Breast epithelium (tissue), 4 donors: ENCODE data around the gene FLT4. TPM values are rescaled to one million over a fixed set of nuclear protein-coding genes. Genes with fewer than 3 reads are reported as not detected.

ENCODE experiments used
- DNase-seq, 2 donors: peaks; one replicate each; pipeline ENCODE4 v3.0.0-alpha.2; 2019; ENCODE audit warnings: low spot score in 2 of 2
- H3K27ac ChIP-seq, 2 donors: fragments of 200-600 bp; sonication (generic) in 1 of 2; one replicate each; pipeline ENCODE4 v1.5.1; 2016 to 2019; ENCODE audit warnings: mild to moderate bottlenecking in 1 of 2
- H3K27me3 ChIP-seq, 2 donors: fragments of 200-600 bp; sonication (generic) in 1 of 2; one replicate each; pipeline versions ENCODE4 v1.5.1 to v1.6.0; 2017 to 2019; ENCODE audit warnings: control low read depth in 1 of 2, mild to moderate bottlenecking in 1 of 2
- H3K36me3 ChIP-seq: fragments of 200-600 bp; one replicate; pipeline ENCODE4 v1.5.1; 2019
- H3K4me1 ChIP-seq, 2 donors: fragments of 200-600 bp; sonication (generic); one replicate each; pipeline ENCODE4 v1.5.1; 2016 to 2019; ENCODE audit warnings: control low read depth in 1 of 2
- H3K4me3 ChIP-seq, 3 donors: fragments of 200-600 bp; sonication (generic); 1 replicate in 2 of 3; 2 replicates in 1 of 3; pipeline ENCODE4 v1.5.1; 2016 to 2019; ENCODE audit warnings: mild to moderate bottlenecking in 3 of 3, moderate library complexity in 2 of 3
- H3K9me3 ChIP-seq, 2 donors: fragments of 200-600 bp; sonication (generic) in 1 of 2; one replicate each; pipeline ENCODE4 v1.5.1; 2016 to 2019; ENCODE audit warnings: control low read depth in 1 of 2
- CTCF ChIP-seq, 3 donors: fragments of 450-650 bp; IDR thresholded peaks; one replicate each; pipeline ENCODE4 v1.5.1; 2016 to 2017; ENCODE audit warnings: antibody characterized with exemption in 3 of 3, mild to moderate bottlenecking in 3 of 3, moderate library complexity in 3 of 3
- POLR2A ChIP-seq: fragments of 450-650 bp; IDR thresholded peaks from one replicate; pipeline ENCODE4 v1.6.1; 2016; ENCODE audit warnings: antibody characterized with exemption, mild to moderate bottlenecking, moderate library complexity
- POLR2AphosphoS5 ChIP-seq, 3 donors: sonication (generic); formaldehyde crosslinking; IDR thresholded peaks; one replicate each; pipeline ENCODE4 v1.6.1; 2017; ENCODE audit warnings: antibody characterized with exemption in 3 of 3
- intact Hi-C: fragments of 100-400 bp; cut with DNase I; formaldehyde crosslinking; loops from one replicate; pipeline ENCODE4 v1.15.1; 2023; ENCODE audit warnings: low total_unique reads
- total RNA-seq, 3 donors: library from RNA; depleted of rRNA; stranded (reverse); fragments of >200 nt; gene quantifications; one replicate each; pipeline ENCODE4 v1.1.0, GENCODE V29; 2016

Gene FLT4
- total RNA-seq, 3 donors from 2014 or later: 4.3 to 35.7 (median 7.9) TPM

- H3K4me3 ChIP-seq: peak overlapping the region; percentile 17 to 59 (median 37)
Measured at GRCh38 chr5:180618487-180618828, 30.9 kb downstream of the FLT4 start.

DNA sequence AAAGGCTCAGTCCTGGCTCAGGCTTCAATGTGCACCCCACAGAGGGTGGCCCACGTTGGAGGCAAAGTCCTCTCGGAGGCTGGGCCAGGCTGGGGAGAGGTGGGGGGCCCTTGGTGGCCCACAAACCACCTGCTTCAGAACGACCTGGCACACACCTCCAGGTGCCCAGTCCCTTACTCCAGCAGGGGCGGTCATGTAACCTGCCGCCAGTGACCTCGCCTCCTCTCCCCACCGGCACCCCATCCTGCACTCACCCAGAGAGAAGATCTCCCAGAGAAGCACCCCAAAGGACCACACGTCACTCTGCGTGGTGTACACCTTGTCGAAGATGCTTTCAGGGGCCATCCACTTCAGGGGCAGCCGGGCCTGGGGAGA lies 35.6 kb downstream of the FLT4 start:
- TF ChIP-seq POLR2A: no peak
- no peak for TF ChIP-seq POLR2AphosphoS5 (IDR thresholded peaks at IDR 0.05)
- no peak for TF ChIP-seq CTCF (IDR thresholded peaks at IDR 0.05)
- H3K27ac ChIP-seq: no peak overlapping the region
- intact Hi-C loops: no loop called here
- no peaks in the 10 kb centered on the region for H3K4me1 ChIP-seq
- no peaks in the 10 kb centered on the region for H3K27me3 ChIP-seq
- no peak overlapping the region for H3K4me3 ChIP-seq
- no peaks in the 10 kb centered on the region for H3K9me3 ChIP-seq
- no peak for DNase-seq
- no peaks in the 10 kb centered on the region for H3K36me3 ChIP-seq

More at GRCh38 chr5:180618487-180618828, 30.9 kb downstream of the FLT4 start:
- intact Hi-C loops: no loop called here
- no peak for DNase-seq
- TF ChIP-seq POLR2AphosphoS5 (IDR thresholded peaks at IDR 0.05): no peak
- TF ChIP-seq CTCF (IDR thresholded peaks at IDR 0.05): no peak
- TF ChIP-seq POLR2A: no peak
- no peak overlapping the region for H3K27ac ChIP-seq
- peaks cover 0 to 14% of the 10 kb centered on the region in 2 donors for H3K27me3 ChIP-seq
- no peaks in the 10 kb centered on the region for H3K36me3 ChIP-seq
- no peaks in the 10 kb centered on the region for H3K9me3 ChIP-seq
- no peaks in the 10 kb centered on the region for H3K4me1 ChIP-seq

DNA sequence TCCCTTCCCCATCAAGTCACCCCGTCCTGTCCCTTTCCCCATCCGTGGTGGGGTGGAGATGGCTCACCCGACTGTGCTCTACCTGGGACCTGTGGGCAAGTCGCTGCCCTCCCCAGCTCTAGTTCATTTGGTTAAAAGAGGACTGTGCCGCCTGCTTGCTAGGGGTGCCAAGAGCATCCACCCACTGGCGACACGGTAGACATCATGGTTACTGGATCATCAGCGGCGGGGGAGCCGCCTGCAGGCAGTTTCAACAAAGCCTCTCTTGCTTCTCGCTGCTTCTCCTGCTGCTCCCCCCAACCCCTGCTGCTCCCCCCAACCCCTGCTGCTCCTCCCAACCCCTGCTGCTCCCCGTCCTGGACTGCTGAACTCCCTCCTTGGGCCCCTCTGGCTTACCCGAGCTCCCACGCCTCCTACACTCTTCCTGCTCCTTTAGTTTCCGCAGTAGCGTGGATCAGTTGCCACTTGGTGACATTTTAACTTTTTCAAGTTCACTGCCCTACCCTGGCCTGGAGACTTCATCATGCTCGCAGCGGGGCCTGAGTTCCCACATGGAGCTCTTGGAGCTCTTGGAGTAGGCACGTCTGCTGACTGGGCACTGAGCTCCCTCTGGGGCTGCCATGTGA lies 36.1 kb downstream of the FLT4 start:
- TF ChIP-seq CTCF (IDR thresholded peaks at IDR 0.05): no peak
- no peak for TF ChIP-seq POLR2AphosphoS5 (IDR thresholded peaks at IDR 0.05)
- TF ChIP-seq POLR2A: no peak
- H3K36me3 ChIP-seq: no peaks in the 10 kb centered on the region
- intact Hi-C loops: no loop called here
- no peaks in the 10 kb centered on the region for H3K27me3 ChIP-seq
- H3K27ac ChIP-seq: no peak overlapping the region
- no peak overlapping the region for H3K4me3 ChIP-seq
- no peaks in the 10 kb centered on the region for H3K4me1 ChIP-seq
- no peaks in the 10 kb centered on the region for H3K9me3 ChIP-seq
- DNase-seq: no peak

- no peak for DNase-seq
- H3K4me3 ChIP-seq: no peak overlapping the region
- no peaks in the 10 kb centered on the region for H3K4me1 ChIP-seq
- no peaks in the 10 kb centered on the region for H3K27me3 ChIP-seq
- intact Hi-C loops: no loop called here
- no peaks in the 10 kb centered on the region for H3K36me3 ChIP-seq
- no peak overlapping the region for H3K27ac ChIP-seq
- TF ChIP-seq CTCF (IDR thresholded peaks at IDR 0.05) (no peak), POLR2AphosphoS5 (IDR thresholded peaks at IDR 0.05) (no peak)
- no peaks in the 10 kb centered on the region for H3K9me3 ChIP-seq
Measured at GRCh38 chr5:180612683-180613082, 36.7 kb downstream of the FLT4 start.

- DNase-seq: no peak
- H3K36me3 ChIP-seq: no peaks in the 10 kb centered on the region
- no peaks in the 10 kb centered on the region for H3K4me1 ChIP-seq
- no peak overlapping the region for H3K27ac ChIP-seq
- no peaks in the 10 kb centered on the region for H3K27me3 ChIP-seq
- TF ChIP-seq CTCF (IDR thresholded peaks at IDR 0.05) (no peak), POLR2A (no peak), POLR2AphosphoS5 (IDR thresholded peaks at IDR 0.05) (no peak)
- no peaks in the 10 kb centered on the region for H3K9me3 ChIP-seq
- intact Hi-C loops: no loop called here
- no peak overlapping the region for H3K4me3 ChIP-seq
Measured at GRCh38 chr5:180611140-180611850, 38.1 kb downstream of the FLT4 start.
